OCI-LY7 (cell line): ENCODE data around the gene POPDC2. TPM values are rescaled to one million over a fixed set of nuclear protein-coding genes. Genes with fewer than 3 reads are reported as not detected.

Source experiments
- BruUV-seq: library from RNA; stranded (reverse); fragments of 400-500 nt; replicated peaks from 2 replicates; lab custom pipeline; 2021; lab: Mats Ljungman, UMichigan
- CTCF ChIA-PET: fragments of 300-600 bp; sonication (Branson Sonifier 250); formaldehyde crosslinking; loops from one replicate; lab custom pipeline; 2022; ENCODE audit warnings: antibody characterized with exemption; ENCODE audit not compliant: unreplicated experiment; lab: Charles Lee
- POLR2A ChIA-PET: fragments of 300-600 bp; sonication (Branson Sonifier 250); formaldehyde crosslinking; loops from one replicate; lab custom pipeline; 2022; ENCODE audit warnings: antibody characterized with exemption; lab: Charles Lee
- DNase-seq: peaks from one replicate; pipeline ENCODE4 v3.0.0-alpha.2; 2015; ENCODE audit warnings: low spot score
- H2AFZ ChIP-seq: fragments of 200-600 bp; sonication (generic), shearing (Covaris generic); 2 replicates; pipeline ENCODE4 v1.6.1; 2014; ENCODE audit warnings: mild to moderate bottlenecking, antibody characterized with exemption, low read length, moderate library complexity
- H3K27ac ChIP-seq: fragments of 200-600 bp; sonication (generic); 2 replicates; pipeline ENCODE4 v1.5.1; 2014; ENCODE audit warnings: mixed run types, low read depth, mild to moderate bottlenecking, moderate library complexity, low read length, inconsistent platforms; ENCODE audit not compliant: poor library complexity, severe bottlenecking
- H3K36me3 ChIP-seq: fragments of 200-600 bp; sonication (generic); 2 replicates; pipeline ENCODE4 v1.6.1; 2014; ENCODE audit warnings: mild to moderate bottlenecking, antibody characterized with exemption, low read length, moderate library complexity, mixed read lengths; ENCODE audit not compliant: insufficient read depth
- H3K4me1 ChIP-seq: fragments of 200-600 bp; sonication (generic); 2 replicates; pipeline ENCODE4 v1.5.1; 2014; ENCODE audit warnings: mild to moderate bottlenecking, low read length; ENCODE audit not compliant: insufficient read depth, poor library complexity, severe bottlenecking
- H3K4me2 ChIP-seq: fragments of 200-600 bp; sonication (generic); 2 replicates; pipeline ENCODE4 v1.6.1; 2014; ENCODE audit warnings: mild to moderate bottlenecking, low read length
- H3K4me3 ChIP-seq: fragments of 200-600 bp; sonication (generic); 2 replicates; pipeline ENCODE4 v1.5.1; 2014; ENCODE audit warnings: mild to moderate bottlenecking, low read depth, low read length; ENCODE audit not compliant: poor library complexity, severe bottlenecking
- H3K79me2 ChIP-seq: fragments of 200-600 bp; sonication (generic); 2 replicates; pipeline ENCODE4 v1.6.1; 2016; ENCODE audit warnings: low read depth, mild to moderate bottlenecking, low read length, moderate library complexity, mixed read lengths; ENCODE audit not compliant: insufficient read depth
- H3K9me2 ChIP-seq: fragments of 200-600 bp; sonication (generic); 2 replicates; pipeline ENCODE4 v1.6.1; 2016; ENCODE audit warnings: mild to moderate bottlenecking, low read length, mixed read lengths; ENCODE audit not compliant: insufficient read depth
- H3K9me3 ChIP-seq: fragments of 200-600 bp; sonication (generic); 2 replicates; pipeline ENCODE4 v1.6.1; 2014; ENCODE audit warnings: mild to moderate bottlenecking, mixed run types, low read length, mixed read lengths
- H4K20me1 ChIP-seq: fragments of 200-600 bp; sonication (generic); 2 replicates; pipeline ENCODE4 v1.6.1; 2014; ENCODE audit warnings: mild to moderate bottlenecking, antibody characterized with exemption, low read length, moderate library complexity, mixed read lengths; ENCODE audit not compliant: insufficient read depth
- CTCF ChIP-seq: fragments of 200-600 bp; sonication (generic); conservative IDR thresholded peaks from 2 replicates; pipeline ENCODE4 v1.5.1; 2014; ENCODE audit warnings: mild to moderate bottlenecking, antibody characterized with exemption, low read length, moderate library complexity, mixed read lengths
- EZH2phosphoT487 ChIP-seq: fragments of 200-600 bp; sonication (generic); IDR thresholded peaks from 2 replicates; pipeline ENCODE4 v1.6.1; 2018; ENCODE audit warnings: low read depth, borderline replicate concordance, mild to moderate bottlenecking, mixed run types, antibody characterized with exemption, low read length, moderate library complexity, mixed read lengths
- intact Hi-C: fragments of 100-400 bp; cut with micrococcal nuclease; formaldehyde crosslinking; loops from one replicate; pipeline ENCODE4 v1.10.0; 2022; ENCODE audit not compliant: unreplicated experiment
- total RNA-seq, 2 experiments: library from RNA; depleted of rRNA in 1 of 2; stranded (reverse); fragments of >200 nt in 1 of 2; shearing (Covaris generic) in 1 of 2; gene quantifications; 2 replicates each; pipeline ENCODE4 v1.2.3, GENCODE V29; 2014 to 2022

POPDC2 gene
- total RNA-seq, 2 experiments from 2014 or later, result 0.16 to 1.3 TPM

GRCh38 chr3:119628816-119629445 lies 31.5 kb downstream of the POPDC2 start:
- intact Hi-C loops, result no loop called here
- Histone ChIP-seq H3K79me2 (no peaks in the 10 kb centered on the region), H3K4me2 (no peak overlapping the region), H3K9me3 (no peaks in the 10 kb centered on the region), H3K4me3 (no peak overlapping the region), H3K9me2 (no peaks in the 10 kb centered on the region), H3K4me1 (no peaks in the 10 kb centered on the region), H2AFZ (no peak overlapping the region), H3K27ac (no peak overlapping the region), H4K20me1 (no peaks in the 10 kb centered on the region), H3K36me3 (no peaks in the 10 kb centered on the region)
- CTCF ChIA-PET, result no interaction called here
- TF ChIP-seq EZH2phosphoT487, result no peak
- no peak for TF ChIP-seq CTCF
- POLR2A ChIA-PET, result interaction anchor here (0.6 kb wide), 1 partner anchor 1906 kb away, joined by 3 read pairs; no protein-coding TSS in a partner anchor
- no peak for DNase-seq
- BruUV-seq, result no TSS peak

DNA sequence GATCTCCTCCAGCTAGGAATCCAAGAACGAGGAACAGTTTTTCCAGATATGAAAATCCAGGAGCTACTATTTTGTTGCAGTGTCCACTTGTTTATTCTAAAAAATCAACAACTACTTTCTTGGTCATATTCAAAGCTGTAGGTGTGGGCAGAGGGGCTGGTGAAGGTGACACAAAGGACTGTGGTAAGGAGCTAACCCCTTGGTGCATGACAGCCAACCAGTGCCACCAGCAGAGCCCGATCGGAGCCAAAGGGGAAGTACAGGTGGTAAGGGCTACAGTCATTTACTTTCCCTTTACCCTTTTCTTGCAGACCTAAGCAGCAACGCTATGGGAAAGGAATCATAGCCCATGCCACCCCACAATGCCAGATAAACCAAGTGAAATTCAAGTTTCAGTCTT lies 32.0 kb downstream of the POPDC2 start:
- ChIA-PET CTCF (no interaction called here), POLR2A (interaction anchor here (0.6 to 1.2 kb wide), 2 partner anchors 33 to 1905 kb away, joined by 3 read pairs; no protein-coding TSS in a partner anchor)
- no peaks in the 10 kb centered on the region for H3K4me1 ChIP-seq
- H2AFZ ChIP-seq, result no peak overlapping the region
- no peak overlapping the region for H3K4me3 ChIP-seq
- no peak overlapping the region for H3K4me2 ChIP-seq
- no peaks in the 10 kb centered on the region for H3K79me2 ChIP-seq
- intact Hi-C loops, result no loop called here
- H4K20me1 ChIP-seq, result no peaks in the 10 kb centered on the region
- TF ChIP-seq CTCF (no peak), EZH2phosphoT487 (no peak)
- DNase-seq, result no peak
- BruUV-seq, result no TSS peak
- H3K36me3 ChIP-seq, result no peaks in the 10 kb centered on the region
- no peaks in the 10 kb centered on the region for H3K9me3 ChIP-seq
- no peaks in the 10 kb centered on the region for H3K9me2 ChIP-seq
- H3K27ac ChIP-seq, result no peak overlapping the region

DNA sequence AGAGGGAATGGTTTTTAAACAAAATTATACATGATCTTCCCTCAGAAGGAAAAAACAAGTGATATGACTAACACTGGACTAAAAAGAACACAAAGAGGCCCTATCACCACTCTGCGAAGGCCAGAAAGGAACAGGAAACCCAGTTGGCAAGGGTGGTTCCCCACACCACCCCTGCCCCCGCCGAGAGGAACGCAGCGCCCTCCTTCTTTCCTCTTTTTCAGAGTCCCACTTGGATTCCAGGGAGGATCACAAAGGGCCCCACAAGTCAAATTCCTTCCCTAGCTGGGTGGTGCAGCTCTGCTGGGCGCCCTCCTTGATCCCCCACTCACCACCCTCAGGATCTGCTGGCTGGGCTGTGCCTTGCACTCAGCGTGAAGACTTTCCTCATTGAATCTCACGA lies 32.9 kb downstream of the POPDC2 start:
- no peak for DNase-seq
- no peak overlapping the region for H3K27ac ChIP-seq

More for the DNA sequence above, 32.9 kb downstream of the POPDC2 start:
- Histone ChIP-seq H3K4me2 (no peak overlapping the region), H3K9me2 (no peaks in the 10 kb centered on the region), H3K4me1 (no peaks in the 10 kb centered on the region), H3K36me3 (no peaks in the 10 kb centered on the region), H3K9me3 (no peaks in the 10 kb centered on the region), H3K4me3 (no peak overlapping the region), H2AFZ (no peak overlapping the region), H3K79me2 (no peaks in the 10 kb centered on the region), H4K20me1 (no peaks in the 10 kb centered on the region)
- BruUV-seq, result no TSS peak
- ChIA-PET POLR2A (interaction anchor here (0.6 to 1.2 kb wide), 3 partner anchors 17 to 125 kb away, joined by 3 read pairs; no protein-coding TSS in a partner anchor), CTCF (no interaction called here)
- intact Hi-C loops, result no loop called here
- TF ChIP-seq EZH2phosphoT487, result no peak
- TF ChIP-seq CTCF, result no peak
